H9 (cell line): ENCODE results near the gene TNC. TPM values are rescaled to one million over a fixed set of nuclear protein-coding genes. Genes with fewer than 3 reads are reported as not detected.

Source experiments
- DNase-seq: peaks from one replicate; pipeline ENCODE4 v3.0.0-alpha.2; 2017
- H2AFZ ChIP-seq: one replicate; pipeline ENCODE4 v1.6.1; 2013; ENCODE audit warnings: mild to moderate bottlenecking, low read length, control low read depth, moderate library complexity
- H2AK5ac ChIP-seq: 2 replicates; pipeline ENCODE4 v1.6.1; 2013; ENCODE audit warnings: low read length, control low read depth, mixed read lengths; ENCODE audit not compliant: insufficient read length
- H2BK120ac ChIP-seq: one replicate; pipeline ENCODE4 v1.6.1; 2013; ENCODE audit warnings: low read depth, mild to moderate bottlenecking, low read length, control low read depth, inconsistent platforms; ENCODE audit not compliant: poor library complexity, severe bottlenecking
- H2BK12ac ChIP-seq: 2 replicates; pipeline ENCODE4 v1.6.1; 2013; ENCODE audit warnings: low read length, control low read depth, mixed read lengths, low read depth; ENCODE audit not compliant: insufficient read length
- H2BK15ac ChIP-seq: 2 replicates; pipeline ENCODE4 v1.6.1; 2013; ENCODE audit warnings: low read depth, low read length, control low read depth
- H2BK20ac ChIP-seq: one replicate; pipeline ENCODE4 v1.6.1; 2013; ENCODE audit warnings: low read depth, mild to moderate bottlenecking, low read length, control low read depth, inconsistent platforms; ENCODE audit not compliant: poor library complexity, severe bottlenecking
- H2BK5ac ChIP-seq: 2 replicates; pipeline ENCODE4 v1.6.1; 2013; ENCODE audit warnings: low read length, control low read depth, mixed read lengths; ENCODE audit not compliant: insufficient read length
- H3K14ac ChIP-seq: 2 replicates; pipeline ENCODE4 v1.6.1; 2013; ENCODE audit warnings: low read length, control low read depth; ENCODE audit not compliant: insufficient read depth
- H3K18ac ChIP-seq: 2 replicates; pipeline ENCODE4 v1.6.1; 2013; ENCODE audit warnings: low read depth, mild to moderate bottlenecking, mixed read lengths, low read length, control low read depth; ENCODE audit not compliant: insufficient read length
- H3K23ac ChIP-seq: 2 replicates; pipeline ENCODE4 v1.6.1; 2013; ENCODE audit warnings: low read length, control low read depth, mixed read lengths, low read depth; ENCODE audit not compliant: insufficient read length
- H3K23me2 ChIP-seq: 2 replicates; pipeline ENCODE4 v1.6.1; 2013; ENCODE audit warnings: low read depth, mild to moderate bottlenecking, mixed read lengths, low read length, control low read depth; ENCODE audit not compliant: insufficient read length, poor library complexity, severe bottlenecking
- H3K27ac ChIP-seq: 2 replicates; pipeline ENCODE4 v1.5.1; 2013; ENCODE audit warnings: low read length, control low read depth, mixed read lengths, low read depth; ENCODE audit not compliant: insufficient read length
- H3K27me3 ChIP-seq: 2 replicates; pipeline ENCODE4 v1.6.1; 2013; ENCODE audit warnings: low read length, control low read depth, inconsistent platforms; ENCODE audit not compliant: insufficient read depth
- H3K4ac ChIP-seq: 2 replicates; pipeline ENCODE4 v1.6.1; 2013; ENCODE audit warnings: low read depth, mild to moderate bottlenecking, control low read depth, inconsistent platforms, low read length, moderate library complexity
- H3K4me1 ChIP-seq: 2 replicates; pipeline ENCODE4 v1.6.1; 2013; ENCODE audit warnings: low read length, control low read depth, inconsistent platforms; ENCODE audit not compliant: insufficient read depth
- H3K4me2 ChIP-seq: 2 replicates; pipeline ENCODE4 v1.6.1; 2013; ENCODE audit warnings: low read length, control low read depth, mixed read lengths; ENCODE audit not compliant: insufficient read length, insufficient read depth
- H3K56ac ChIP-seq: 2 replicates; pipeline ENCODE4 v1.6.1; 2013; ENCODE audit warnings: low read depth, mild to moderate bottlenecking, mixed read lengths, low read length, control low read depth; ENCODE audit not compliant: insufficient read length
- H3K79me1 ChIP-seq: 2 replicates; pipeline ENCODE4 v1.6.1; 2013; ENCODE audit warnings: low read depth, mild to moderate bottlenecking, moderate library complexity, low read length, control low read depth, inconsistent platforms; ENCODE audit not compliant: insufficient read depth, poor library complexity, severe bottlenecking
- H3K79me2 ChIP-seq: 2 replicates; pipeline ENCODE4 v1.6.1; 2013; ENCODE audit warnings: low read length, control low read depth, inconsistent platforms; ENCODE audit not compliant: insufficient read depth
- H3K9ac ChIP-seq: 2 replicates; pipeline ENCODE4 v1.6.1; 2013; ENCODE audit warnings: low read length, control low read depth, mixed read lengths; ENCODE audit not compliant: insufficient read length; ENCODE audit errors: extremely low read depth
- H3K9me3 ChIP-seq: one replicate; pipeline ENCODE4 v1.6.1; 2013; ENCODE audit warnings: low read depth, low read length, inconsistent platforms; ENCODE audit not compliant: control insufficient read depth
- H3T11ph ChIP-seq: one replicate; pipeline ENCODE4 v1.6.1; 2013; ENCODE audit warnings: mild to moderate bottlenecking, low read length, control low read depth, inconsistent platforms
- H4K20me1 ChIP-seq: one replicate; pipeline ENCODE4 v1.6.1; 2013; ENCODE audit not compliant: control insufficient read depth, insufficient read length, insufficient read depth
- H4K5ac ChIP-seq: 2 replicates; pipeline ENCODE4 v1.6.1; 2013; ENCODE audit warnings: low read depth, mild to moderate bottlenecking, mixed read lengths, low read length, control low read depth; ENCODE audit not compliant: insufficient read length
- H4K8ac ChIP-seq: replicated peaks from 2 replicates; pipeline ENCODE4 v1.6.1; 2013; ENCODE audit warnings: low read length, control low read depth, mixed read lengths, low read depth; ENCODE audit not compliant: insufficient read length
- H4K91ac ChIP-seq: 2 replicates; pipeline ENCODE4 v1.6.1; 2013; ENCODE audit warnings: low read depth, mild to moderate bottlenecking, moderate library complexity, mixed read lengths, low read length, control low read depth; ENCODE audit not compliant: insufficient read length
- H3K27ac Mint-ChIP-seq, 3 experiments: 2 replicates in 2 of 3; 3 replicates in 1 of 3; pipeline ENCODE4 v1.8.0; 2020 to 2021; ENCODE audit warnings: mixed read lengths in 3 of 3, mild to moderate bottlenecking in 1 of 3, moderate library complexity in 1 of 3
- H3K27me3 Mint-ChIP-seq: 2 replicates; pipeline ENCODE4 v1.8.0; 2021; ENCODE audit warnings: low read depth, mild to moderate bottlenecking, moderate library complexity, mixed read lengths
- H3K36me3 Mint-ChIP-seq, 3 experiments: 2 replicates in 2 of 3; 3 replicates in 1 of 3; pipeline ENCODE4 v1.8.0; 2020 to 2021; ENCODE audit warnings: low read depth in 3 of 3, mixed read lengths in 3 of 3; ENCODE audit not compliant: insufficient read depth in 1 of 3
- H3K4me1 Mint-ChIP-seq, 2 experiments: 2 replicates each; pipeline ENCODE4 v1.8.0; 2020; ENCODE audit warnings: mixed read lengths in 2 of 2
- H3K4me3 Mint-ChIP-seq, 2 experiments: 2 replicates in 1 of 2; 3 replicates in 1 of 2; pipeline ENCODE4 v1.8.0; 2020 to 2021; ENCODE audit warnings: mild to moderate bottlenecking in 2 of 2, mixed read lengths in 2 of 2, moderate library complexity in 1 of 2
- H3K9me3 Mint-ChIP-seq, 2 experiments: 2 replicates in 1 of 2; 3 replicates in 1 of 2; pipeline ENCODE4 v1.8.0; 2020; ENCODE audit warnings: mild to moderate bottlenecking in 2 of 2, mixed read lengths in 2 of 2, moderate library complexity in 1 of 2
- total RNA-seq: library from RNA; stranded (reverse); gene quantifications from 2 replicates; pipeline ENCODE4 v1.2.1, GENCODE V29; 2021
- TF ChIP-seq, protein P1 (sequence below): fragments of 200-600 bp; sonication (generic); conservative IDR thresholded peaks from 3 replicates; pipeline ENCODE4 v1.8.0; 2021; ENCODE audit warnings: antibody characterized with exemption, mild to moderate bottlenecking

The TNC gene
- total RNA-seq, 1 experiment from 2014 or later: 0.63 TPM

DNA sequence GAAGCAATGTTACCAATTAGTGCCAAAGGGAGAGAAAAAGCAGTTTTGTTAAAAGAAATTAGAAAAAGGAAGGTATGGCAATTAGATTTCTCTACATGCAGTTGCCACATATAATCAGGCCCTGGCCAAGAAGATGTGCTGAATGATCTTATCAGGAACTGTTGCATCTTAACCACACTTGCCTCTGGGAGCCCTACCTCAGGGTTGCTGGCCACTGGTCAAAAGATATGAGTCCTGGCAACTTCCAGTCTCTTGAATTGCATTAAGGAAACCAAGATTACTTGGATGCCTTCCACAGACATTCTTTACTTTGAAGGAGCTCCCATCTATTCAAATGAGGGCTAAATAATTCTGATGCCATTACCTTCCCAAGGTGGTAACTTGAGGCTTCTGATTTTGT lies 60.4 kb downstream of the TNC start:
- H3K79me1 ChIP-seq: no peaks in the 10 kb centered on the region
- H3T11ph ChIP-seq: no peak overlapping the region
- no peak overlapping the region for H2BK15ac ChIP-seq
- H4K5ac ChIP-seq: no peak overlapping the region
- no peak overlapping the region for H4K91ac ChIP-seq
- no peaks in the 10 kb centered on the region for H3K9me3 ChIP-seq
- H3K4ac ChIP-seq: no peak overlapping the region
- H4K8ac ChIP-seq: no peak overlapping the region
- H3K27me3 ChIP-seq: no peaks in the 10 kb centered on the region
- H2BK12ac ChIP-seq: no peak overlapping the region
- H2AFZ ChIP-seq: no peak overlapping the region
- H3K23me2 ChIP-seq: no peaks in the 10 kb centered on the region
- no peak overlapping the region for H2AK5ac ChIP-seq
- H3K4me1 ChIP-seq: no peaks in the 10 kb centered on the region
- no peak overlapping the region for H2BK120ac ChIP-seq
- H3K23ac ChIP-seq: no peak overlapping the region
- H2BK5ac ChIP-seq: no peak overlapping the region
- H3K36me3 Mint-ChIP-seq: no peaks in the 10 kb centered on the region
- DNase-seq: no peak
- H3K9ac ChIP-seq: no peak overlapping the region
- no peaks in the 10 kb centered on the region for H4K20me1 ChIP-seq
- H3K27ac Mint-ChIP-seq: no peak overlapping the region
- no peak overlapping the region for H3K14ac ChIP-seq
- TF ChIP-seq, protein P1, sequence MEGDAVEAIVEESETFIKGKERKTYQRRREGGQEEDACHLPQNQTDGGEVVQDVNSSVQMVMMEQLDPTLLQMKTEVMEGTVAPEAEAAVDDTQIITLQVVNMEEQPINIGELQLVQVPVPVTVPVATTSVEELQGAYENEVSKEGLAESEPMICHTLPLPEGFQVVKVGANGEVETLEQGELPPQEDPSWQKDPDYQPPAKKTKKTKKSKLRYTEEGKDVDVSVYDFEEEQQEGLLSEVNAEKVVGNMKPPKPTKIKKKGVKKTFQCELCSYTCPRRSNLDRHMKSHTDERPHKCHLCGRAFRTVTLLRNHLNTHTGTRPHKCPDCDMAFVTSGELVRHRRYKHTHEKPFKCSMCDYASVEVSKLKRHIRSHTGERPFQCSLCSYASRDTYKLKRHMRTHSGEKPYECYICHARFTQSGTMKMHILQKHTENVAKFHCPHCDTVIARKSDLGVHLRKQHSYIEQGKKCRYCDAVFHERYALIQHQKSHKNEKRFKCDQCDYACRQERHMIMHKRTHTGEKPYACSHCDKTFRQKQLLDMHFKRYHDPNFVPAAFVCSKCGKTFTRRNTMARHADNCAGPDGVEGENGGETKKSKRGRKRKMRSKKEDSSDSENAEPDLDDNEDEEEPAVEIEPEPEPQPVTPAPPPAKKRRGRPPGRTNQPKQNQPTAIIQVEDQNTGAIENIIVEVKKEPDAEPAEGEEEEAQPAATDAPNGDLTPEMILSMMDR: no peak
- H3K27me3 Mint-ChIP-seq: peaks cover 16% of the 10 kb centered on the region
- H3K4me1 Mint-ChIP-seq: no peaks in the 10 kb centered on the region
- no peak overlapping the region for H2BK20ac ChIP-seq
- H3K4me2 ChIP-seq: no peak overlapping the region
- no peaks in the 10 kb centered on the region for H3K79me2 ChIP-seq
- no peak overlapping the region for H3K27ac ChIP-seq
- no peak overlapping the region for H3K56ac ChIP-seq
- no peak overlapping the region for H3K4me3 Mint-ChIP-seq
- no peak overlapping the region for H3K18ac ChIP-seq
- H3K9me3 Mint-ChIP-seq: no peaks in the 10 kb centered on the region
